Suppressor macrophage treated with lipopolysaccharide for 4 hours (primary cell): ENCODE results near the gene SASH3.
"Not testable (repeated sequence)": the region's sequence is repeated elsewhere in the genome, so short reads cannot be mapped to it uniquely, and the experiment has no call there.

ENCODE experiments used
- DNase-seq: peaks from one replicate; pipeline ENCODE4 v3.0.0-alpha.2; 2020

Gene SASH3

GRCh38 chrX:129779747-129780146, at the start of gene SASH3:
Gene SASH3 (plus strand): TSS chrX:129779949. CDS start chrX:129780098, 149 bp downstream.
- DNase-seq, result peak; percentile 85

- DNase-seq, result peak; percentile 69
These were observed 48.5 kb upstream of the SASH3 start for GRCh38 chrX:129731228-129731627.

- no peak for DNase-seq
These were observed 46.9 kb upstream of the SASH3 start for GRCh38 chrX:129732857-129733256.

GRCh38 chrX:129733335-129733734, 46.4 kb upstream of the SASH3 start:
- DNase-seq, result no peak

DNA sequence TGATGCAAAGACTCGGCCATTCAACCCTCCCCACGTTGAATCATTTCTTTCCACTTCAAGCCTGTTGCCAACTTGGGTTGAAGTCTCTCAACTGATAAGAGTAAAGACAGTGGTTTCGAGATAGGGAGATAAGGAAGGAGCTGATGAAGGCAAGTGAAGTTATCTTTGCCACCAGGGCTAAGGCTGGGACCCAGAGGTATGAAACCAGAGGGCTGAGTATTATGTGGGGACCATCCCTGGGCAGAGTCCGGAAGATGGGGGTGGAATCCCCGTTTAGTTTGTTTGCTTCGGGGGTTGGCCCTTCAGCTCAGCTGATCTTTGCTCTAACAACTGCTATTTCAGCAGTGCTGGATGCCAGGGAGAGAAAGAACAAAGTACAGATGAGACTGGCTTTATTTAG, 43.3 kb upstream of the SASH3 start:
- no peak for DNase-seq

GRCh38 chrX:129737916-129738315, 41.8 kb upstream of the SASH3 start:
- DNase-seq, result peak; percentile 70

- no peak for DNase-seq
These were observed 41.1 kb upstream of the SASH3 start, which contains the start of gene XPNPEP2 for GRCh38 chrX:129738466-129739308. Gene XPNPEP2 (plus strand): TSS chrX:129738979. CDS start chrX:129739214, 235 bp downstream.

DNA sequence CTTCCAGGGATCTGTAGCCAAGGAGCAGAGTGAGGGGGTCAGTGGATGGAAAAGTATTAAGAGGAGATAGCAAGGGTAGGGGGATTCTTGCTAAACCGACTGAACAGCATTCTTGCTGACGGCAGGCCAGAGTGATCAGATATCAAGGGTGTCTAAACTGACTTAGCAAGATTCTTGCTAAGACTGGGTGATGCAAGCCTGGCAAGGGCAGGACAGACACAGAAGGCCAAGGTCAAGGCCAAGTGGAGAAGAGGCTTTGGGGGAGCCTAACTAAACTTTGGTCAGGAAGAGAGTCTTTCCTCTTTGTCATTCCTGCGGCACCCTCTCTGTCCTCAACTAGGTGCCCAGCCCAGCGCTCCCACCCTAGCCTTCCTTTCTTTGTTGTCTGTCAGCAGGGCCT, 40.2 kb upstream of the SASH3 start:
- DNase-seq, result no peak

- no peak for DNase-seq
These were observed 37.6 kb upstream of the SASH3 start for GRCh38 chrX:129741880-129742758.

GRCh38 chrX:129742759-129743152, 37.0 kb upstream of the SASH3 start:
- DNase-seq, result not testable (repeated sequence)

- no peak for DNase-seq
These were observed 35.9 kb upstream of the SASH3 start for GRCh38 chrX:129743821-129744220.

DNA sequence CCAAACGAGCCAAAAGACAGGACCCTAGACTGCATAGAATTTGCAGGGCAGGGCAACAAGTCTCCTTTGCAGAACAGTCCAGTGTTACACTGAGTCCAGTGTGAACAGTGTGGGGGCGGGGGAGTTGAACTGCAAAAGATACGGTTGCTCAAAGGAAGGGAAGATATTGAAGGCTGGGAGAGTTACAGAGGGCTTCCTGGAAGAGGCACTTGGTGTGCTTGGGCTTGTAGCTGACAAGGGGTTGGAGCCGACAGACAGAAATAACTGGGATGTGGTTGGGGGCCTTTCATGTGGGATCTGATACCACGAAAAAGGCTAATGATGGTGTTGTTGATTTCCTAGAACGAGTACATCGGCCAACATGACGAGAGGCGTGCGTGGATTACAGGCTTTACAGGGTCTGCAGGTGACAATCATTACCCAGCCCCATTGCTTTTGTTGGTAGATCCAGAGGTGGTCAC, 34.9 kb upstream of the SASH3 start:
- DNase-seq, result peak; percentile 3

DNA sequence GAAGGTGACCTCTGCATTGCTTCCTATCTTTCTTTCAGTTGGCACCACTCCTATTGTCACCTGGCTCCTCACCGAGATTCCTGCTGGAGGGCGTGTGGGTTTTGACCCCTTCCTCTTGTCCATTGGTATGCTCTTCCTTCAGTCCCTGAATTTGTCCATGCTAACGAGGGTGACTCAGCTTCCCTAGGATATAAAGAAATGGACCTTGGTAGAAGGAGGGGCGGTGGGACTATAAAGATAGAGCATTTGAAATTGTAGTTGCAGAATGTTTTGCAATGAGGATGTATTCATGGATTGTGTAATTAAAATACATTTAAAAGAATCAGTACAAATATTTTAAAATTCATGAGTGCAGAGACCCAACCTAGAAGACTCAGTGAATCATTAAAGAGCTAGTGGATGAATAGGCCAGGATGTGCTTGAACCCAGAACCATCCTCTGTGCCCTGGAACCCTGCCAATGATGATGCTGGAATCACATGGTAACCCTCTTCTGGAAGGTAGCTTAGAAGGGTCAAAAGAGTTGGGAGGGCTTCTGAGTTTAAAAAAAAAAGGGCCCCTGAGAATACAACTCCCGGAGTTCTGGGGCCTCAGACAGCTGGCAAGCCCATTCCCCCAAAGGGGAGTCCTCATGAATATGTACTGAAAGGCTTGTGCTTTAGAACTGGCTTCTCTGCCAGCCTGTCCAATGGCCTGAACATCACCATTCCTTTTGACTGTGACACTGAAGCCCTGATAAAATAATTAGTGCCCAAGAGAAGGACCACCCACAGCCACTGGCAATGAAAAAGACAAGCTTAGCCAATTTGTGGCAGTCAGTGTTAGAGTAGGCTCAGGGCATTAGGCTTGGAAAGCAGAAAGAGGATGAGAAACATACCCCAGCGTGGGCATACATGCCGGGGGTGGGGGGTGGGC, 32.9 kb upstream of the SASH3 start:
- DNase-seq, result peak; percentile 6

DNA sequence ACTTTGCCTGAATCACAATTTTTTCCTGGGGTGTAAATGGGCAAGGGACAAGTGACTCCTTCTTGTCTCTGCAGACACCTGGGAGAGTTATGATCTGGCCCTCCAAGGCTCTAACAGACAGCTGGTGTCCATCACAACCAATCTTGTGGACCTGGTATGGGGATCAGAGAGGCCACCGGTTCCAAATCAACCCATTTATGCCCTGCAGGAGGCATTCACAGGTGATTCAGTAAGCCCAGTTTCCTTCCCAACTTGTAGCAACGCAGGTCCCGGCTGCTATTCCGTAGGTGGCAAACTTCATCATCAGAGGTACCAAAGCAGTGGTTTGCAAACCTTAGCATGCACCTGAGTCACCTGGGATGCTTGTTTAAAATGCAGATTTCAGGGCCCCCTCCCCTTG, 32.2 kb upstream of the SASH3 start:
- DNase-seq, result no peak

DNA sequence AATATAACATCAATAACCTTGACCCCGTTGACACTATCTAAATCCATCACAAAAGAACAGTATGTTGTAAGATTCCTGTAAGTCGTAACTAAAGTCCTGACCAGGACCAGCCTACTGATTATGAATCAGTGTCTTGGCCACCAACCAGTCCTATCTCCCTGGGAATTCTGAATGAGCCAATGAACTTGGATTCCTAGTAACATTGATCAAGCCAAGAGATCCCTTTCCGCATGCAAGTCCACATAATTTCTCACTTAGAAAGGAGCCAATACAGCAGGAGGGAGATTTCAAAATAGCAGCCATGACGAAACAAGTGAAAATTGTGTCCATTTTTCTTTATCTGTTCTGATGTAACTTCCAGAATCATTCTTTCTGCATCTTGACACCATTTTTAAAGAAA, 31.4 kb upstream of the SASH3 start:
- DNase-seq, result peak; percentile 55

- no peak for DNase-seq
These were observed 30.7 kb upstream of the SASH3 start for GRCh38 chrX:129749069-129749468.

- DNase-seq, result no peak
These were observed 28.8 kb upstream of the SASH3 start for GRCh38 chrX:129750971-129751370.

- peak; percentile 40 for DNase-seq
These were observed 25.4 kb upstream of the SASH3 start for GRCh38 chrX:129754056-129755024.

GRCh38 chrX:129755779-129756650, 23.7 kb upstream of the SASH3 start:
- DNase-seq, result no peak

- peak; percentile 72 for DNase-seq
These were observed 20.1 kb upstream of the SASH3 start for GRCh38 chrX:129759576-129760061.
